ENCODE results near the gene GNE. TPM values are rescaled to one million over a fixed set of nuclear protein-coding genes. Genes with fewer than 3 reads are reported as not detected.

The GNE gene
- total RNA-seq, 4 donors from 2014 or later = 30.4 to 36.0 (median 35.2) TPM

DNA sequence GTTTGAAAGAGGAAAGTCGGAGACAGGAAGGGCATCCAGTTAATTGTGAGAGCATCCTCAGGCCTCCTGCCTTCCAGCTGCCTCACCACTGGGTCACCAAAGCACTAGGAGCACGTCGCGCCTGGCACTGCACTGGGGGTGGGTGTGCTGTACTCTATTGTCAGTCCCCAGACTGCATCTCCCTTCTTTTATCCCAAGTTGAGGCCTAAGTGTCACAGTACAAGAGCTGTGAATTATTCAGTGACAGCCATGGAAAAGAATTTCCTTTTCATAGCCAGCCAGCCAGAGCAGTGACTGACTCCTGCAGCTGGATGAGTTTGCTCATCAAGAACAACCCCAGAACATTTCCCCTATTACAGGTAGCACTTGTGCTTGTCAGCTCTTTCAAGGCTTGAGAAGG lies 51.2 kb downstream of the GNE start:
- no peak for TF ChIP-seq CTCF (IDR thresholded peaks at IDR 0.05; ENCODE audit: low read depth)

- TF ChIP-seq CTCF (IDR thresholded peaks at IDR 0.05; ENCODE audit: low read depth) = no peak
Observed at GRCh38 chr9:36204906-36205547, 53.2 kb downstream of the GNE start.

DNA sequence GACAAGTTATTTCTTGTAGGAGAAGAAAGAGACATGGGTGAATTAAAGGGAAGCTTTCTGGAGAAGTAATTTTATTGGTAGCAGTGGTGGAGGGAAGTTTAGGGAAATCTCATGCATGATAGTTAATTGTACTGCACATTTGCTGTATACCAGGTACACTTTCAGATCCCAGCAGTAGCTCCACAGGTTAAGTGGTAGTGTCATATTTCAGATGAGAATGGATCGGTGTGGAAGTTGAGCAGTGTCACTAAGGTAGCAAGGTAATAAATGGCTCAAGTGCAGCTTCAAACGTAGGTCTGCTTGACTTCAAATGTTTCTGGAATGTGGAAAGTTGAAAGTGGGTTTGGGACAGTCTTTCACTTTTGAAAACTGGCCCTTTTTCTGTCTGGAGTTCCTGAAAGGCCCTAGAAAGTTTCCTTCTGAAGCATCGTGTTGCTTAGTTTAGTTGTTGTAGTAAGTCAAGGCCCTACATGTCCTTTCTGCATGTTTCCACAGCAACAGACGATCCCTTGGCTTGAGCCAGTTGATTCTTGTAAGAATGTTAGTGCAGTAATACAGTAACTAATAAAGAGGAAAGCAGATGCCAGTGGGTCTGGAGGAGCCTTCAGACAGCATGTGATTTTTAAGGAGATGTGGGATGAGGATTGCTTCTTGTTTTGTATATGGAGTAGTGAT lies 63.8 kb downstream of the GNE start:
- no peak for TF ChIP-seq CTCF (IDR thresholded peaks at IDR 0.05; ENCODE audit: low read depth)

- no peak for TF ChIP-seq CTCF (IDR thresholded peaks at IDR 0.05; ENCODE audit: low read depth)
Observed at GRCh38 chr9:36193023-36193422, 65.2 kb downstream of the GNE start.

DNA sequence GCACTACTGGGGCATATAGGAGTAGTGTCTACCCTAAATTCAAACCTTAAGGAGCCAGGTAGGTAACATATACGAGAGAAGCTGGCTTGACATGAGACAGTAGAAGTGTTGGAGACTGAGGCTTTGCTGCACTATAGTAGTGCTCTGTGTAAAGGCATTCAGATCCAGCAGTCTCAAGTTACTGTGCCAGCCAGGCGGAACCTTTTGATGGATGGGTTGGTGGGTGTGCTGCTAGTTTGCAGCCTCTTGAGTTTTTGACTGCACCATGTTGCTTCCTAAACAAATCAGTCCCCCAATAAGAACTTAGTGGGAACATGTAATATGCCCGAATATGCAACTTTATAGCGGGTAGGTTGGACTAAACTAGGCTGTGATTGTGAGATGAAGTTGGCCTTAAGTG lies 66.1 kb downstream of the GNE start:
- no peak for TF ChIP-seq CTCF (IDR thresholded peaks at IDR 0.05; ENCODE audit: low read depth)

DNA sequence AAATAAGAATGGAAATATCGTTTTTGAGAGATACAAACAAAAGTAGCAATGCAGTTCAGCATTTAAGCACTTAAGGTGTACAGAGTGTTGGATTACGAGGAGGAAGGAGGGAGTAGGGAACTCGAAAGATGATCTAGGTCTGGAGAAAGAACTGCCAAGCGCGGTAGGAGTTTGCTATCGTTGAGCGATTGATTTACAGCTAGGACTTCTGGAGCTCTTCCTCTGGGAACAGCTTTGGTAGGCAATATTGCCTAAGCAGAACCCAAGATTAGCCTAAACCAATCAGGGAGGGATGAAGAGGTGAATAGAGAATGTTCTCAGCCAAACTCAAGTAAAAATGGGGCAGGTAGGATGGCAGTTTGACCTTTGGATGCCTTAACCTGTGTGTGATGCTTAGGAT lies 66.6 kb downstream of the GNE start:
- no peak for TF ChIP-seq CTCF (IDR thresholded peaks at IDR 0.05; ENCODE audit: low read depth)

DNA sequence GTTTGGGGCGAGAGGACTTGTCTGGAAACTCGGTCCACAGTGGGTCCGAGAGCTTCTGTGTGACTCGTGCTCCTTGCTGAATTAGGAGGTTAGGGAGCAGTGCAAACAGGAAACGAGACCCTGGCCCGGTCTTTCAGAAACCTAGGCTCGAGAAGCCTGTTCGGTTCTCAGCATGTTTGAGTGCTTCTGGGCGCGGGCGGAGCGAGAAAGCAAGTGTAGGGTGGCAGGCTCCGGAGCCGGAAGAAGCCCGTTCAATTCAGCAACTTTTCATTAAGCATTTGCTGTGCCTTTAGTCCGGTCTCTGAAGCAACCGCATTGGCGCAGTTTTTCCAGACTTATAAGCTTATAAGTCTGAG lies 67.0 kb downstream of the GNE start:
- TF ChIP-seq CTCF (IDR thresholded peaks at IDR 0.05; ENCODE audit: low read depth) = no peak
